GM19324 (cell line): ENCODE data around the gene RTKN2.

Source experiments
- ATAC-seq: cut with Tn5 transposase; IDR thresholded peaks from one replicate; pipeline ENCODE4 v1.9.1; 2021; ENCODE audit warnings: mild to moderate bottlenecking, moderate library complexity; ENCODE audit not compliant: unreplicated experiment, low FRiP score

Gene RTKN2

GRCh38 chr10:62230344-62231121 lies 38.1 kb downstream of the RTKN2 start:
- no peak for ATAC-seq

GRCh38 chr10:62225362-62225761 lies 43.3 kb downstream of the RTKN2 start:
- ATAC-seq = no peak

- ATAC-seq = no peak
Observed at GRCh38 chr10:62224606-62225005, 44.0 kb downstream of the RTKN2 start.

GRCh38 chr10:62217683-62218082 lies 51.0 kb downstream of the RTKN2 start:
- no peak for ATAC-seq

GRCh38 chr10:62214364-62214874 lies 54.2 kb downstream of the RTKN2 start:
- ATAC-seq = no peak

- no peak for ATAC-seq
Observed at GRCh38 chr10:62205750-62206399, 62.8 kb downstream of the RTKN2 start.

- no peak for ATAC-seq
Observed at GRCh38 chr10:62199584-62199983, 69.1 kb downstream of the RTKN2 start.

- ATAC-seq = no peak
Observed at GRCh38 chr10:62196528-62196927, 72.1 kb downstream of the RTKN2 start.

GRCh38 chr10:62195675-62195926 lies 73.0 kb downstream of the RTKN2 start:
- ATAC-seq = no peak

- ATAC-seq = no peak
Observed at GRCh38 chr10:62194924-62195674, 73.5 kb downstream of the RTKN2 start.

GRCh38 chr10:62193479-62193878 lies 75.2 kb downstream of the RTKN2 start:
- no peak for ATAC-seq

- ATAC-seq = no peak
Observed at GRCh38 chr10:62189131-62189530, 79.5 kb downstream of the RTKN2 start.

GRCh38 chr10:62188021-62188616 lies 80.5 kb downstream of the RTKN2 start:
- ATAC-seq = no peak

GRCh38 chr10:62186999-62187675 lies 81.5 kb downstream of the RTKN2 start:
- ATAC-seq = no peak

- no peak for ATAC-seq
Observed at GRCh38 chr10:62185919-62186692, 82.5 kb downstream of the RTKN2 start.

- ATAC-seq = no peak
Observed at GRCh38 chr10:62183857-62184795, 84.5 kb downstream of the RTKN2 start.

- no peak for ATAC-seq
Observed at GRCh38 chr10:62183442-62183841, 85.2 kb downstream of the RTKN2 start.

- no peak for ATAC-seq
Observed at GRCh38 chr10:62182595-62182994, 86.0 kb downstream of the RTKN2 start.

- ATAC-seq = no peak
Observed at GRCh38 chr10:62182171-62182570, 86.5 kb downstream of the RTKN2 start.
